Stomach (tissue), 4 donors: ENCODE results near the gene ATP2A2.
"Not testable (repeated sequence)": the region's sequence is repeated elsewhere in the genome, so short reads cannot be mapped to it uniquely, and the experiment has no call there.

Experiments used
- EP300 ChIP-seq: sonication (generic); formaldehyde crosslinking; IDR thresholded peaks from one replicate; pipeline ENCODE4 v1.6.1; 2017; ENCODE audit warnings: antibody characterized with exemption
- POLR2A ChIP-seq, 4 donors: fragments of 450-650 bp; IDR thresholded peaks; one replicate each; pipeline ENCODE4 v1.6.1; 2016; ENCODE audit warnings: antibody characterized with exemption in 4 of 4, control low read depth in 2 of 4, mild to moderate bottlenecking in 1 of 4, moderate library complexity in 1 of 4
- POLR2AphosphoS5 ChIP-seq, 3 donors: sonication (generic); formaldehyde crosslinking; IDR thresholded peaks; one replicate each; pipeline ENCODE4 v1.6.1; 2016; ENCODE audit warnings: antibody characterized with exemption in 3 of 3
- TF ChIP-seq, protein P1 (sequence below), 7 experiments: fragments of 450-650 bp in 4 of 7; fragments of 200-600 bp in 3 of 7; sonication (generic) in 3 of 7; IDR thresholded peaks; one replicate each; pipeline ENCODE4 v1.5.1; 2016 to 2019; ENCODE audit warnings: antibody characterized with exemption in 7 of 7, control low read depth in 2 of 7, mild to moderate bottlenecking in 1 of 7

DNA sequence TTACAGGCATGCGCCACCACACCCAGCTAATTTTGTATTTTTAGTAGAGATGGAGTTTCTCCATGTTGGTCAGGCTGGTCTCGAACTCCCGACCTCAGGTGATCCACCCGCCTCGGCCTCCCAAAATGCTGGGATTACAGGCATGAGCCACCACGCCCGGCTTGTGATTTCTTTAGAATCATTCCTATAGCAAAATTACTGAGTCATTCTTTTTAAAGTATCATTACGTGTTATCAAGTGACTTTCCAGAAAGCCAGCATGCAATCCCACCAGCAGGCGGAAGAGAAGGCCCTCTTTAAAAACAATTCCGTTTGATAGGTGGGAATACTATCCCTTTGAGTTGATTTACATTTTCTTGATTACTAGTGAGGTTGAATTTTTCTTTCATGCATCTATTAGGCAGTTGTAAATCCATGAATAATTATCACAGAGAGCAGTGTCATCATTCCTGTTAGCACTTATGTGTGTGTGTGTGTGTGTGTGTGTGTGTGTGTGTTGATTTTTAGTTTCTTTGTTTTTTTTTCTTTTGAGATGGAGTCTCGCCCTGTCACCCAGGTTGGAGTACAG, 25.1 kb upstream of the ATP2A2 start:
- TF ChIP-seq, protein P1, sequence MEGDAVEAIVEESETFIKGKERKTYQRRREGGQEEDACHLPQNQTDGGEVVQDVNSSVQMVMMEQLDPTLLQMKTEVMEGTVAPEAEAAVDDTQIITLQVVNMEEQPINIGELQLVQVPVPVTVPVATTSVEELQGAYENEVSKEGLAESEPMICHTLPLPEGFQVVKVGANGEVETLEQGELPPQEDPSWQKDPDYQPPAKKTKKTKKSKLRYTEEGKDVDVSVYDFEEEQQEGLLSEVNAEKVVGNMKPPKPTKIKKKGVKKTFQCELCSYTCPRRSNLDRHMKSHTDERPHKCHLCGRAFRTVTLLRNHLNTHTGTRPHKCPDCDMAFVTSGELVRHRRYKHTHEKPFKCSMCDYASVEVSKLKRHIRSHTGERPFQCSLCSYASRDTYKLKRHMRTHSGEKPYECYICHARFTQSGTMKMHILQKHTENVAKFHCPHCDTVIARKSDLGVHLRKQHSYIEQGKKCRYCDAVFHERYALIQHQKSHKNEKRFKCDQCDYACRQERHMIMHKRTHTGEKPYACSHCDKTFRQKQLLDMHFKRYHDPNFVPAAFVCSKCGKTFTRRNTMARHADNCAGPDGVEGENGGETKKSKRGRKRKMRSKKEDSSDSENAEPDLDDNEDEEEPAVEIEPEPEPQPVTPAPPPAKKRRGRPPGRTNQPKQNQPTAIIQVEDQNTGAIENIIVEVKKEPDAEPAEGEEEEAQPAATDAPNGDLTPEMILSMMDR (IDR thresholded peaks at IDR 0.05), result not testable (repeated sequence)
- TF ChIP-seq POLR2AphosphoS5 (IDR thresholded peaks at IDR 0.05); EP300; POLR2A (IDR thresholded peaks at IDR 0.05): not testable (repeated sequence)
